ENCODE results near the gene RAB30. TPM values are rescaled to one million over a fixed set of nuclear protein-coding genes. Genes with fewer than 3 reads are reported as not detected.

The RAB30 gene
- total and polyA plus RNA-seq, 9 donors = 6.8 to 30.4 (median 22.7) TPM

DNA sequence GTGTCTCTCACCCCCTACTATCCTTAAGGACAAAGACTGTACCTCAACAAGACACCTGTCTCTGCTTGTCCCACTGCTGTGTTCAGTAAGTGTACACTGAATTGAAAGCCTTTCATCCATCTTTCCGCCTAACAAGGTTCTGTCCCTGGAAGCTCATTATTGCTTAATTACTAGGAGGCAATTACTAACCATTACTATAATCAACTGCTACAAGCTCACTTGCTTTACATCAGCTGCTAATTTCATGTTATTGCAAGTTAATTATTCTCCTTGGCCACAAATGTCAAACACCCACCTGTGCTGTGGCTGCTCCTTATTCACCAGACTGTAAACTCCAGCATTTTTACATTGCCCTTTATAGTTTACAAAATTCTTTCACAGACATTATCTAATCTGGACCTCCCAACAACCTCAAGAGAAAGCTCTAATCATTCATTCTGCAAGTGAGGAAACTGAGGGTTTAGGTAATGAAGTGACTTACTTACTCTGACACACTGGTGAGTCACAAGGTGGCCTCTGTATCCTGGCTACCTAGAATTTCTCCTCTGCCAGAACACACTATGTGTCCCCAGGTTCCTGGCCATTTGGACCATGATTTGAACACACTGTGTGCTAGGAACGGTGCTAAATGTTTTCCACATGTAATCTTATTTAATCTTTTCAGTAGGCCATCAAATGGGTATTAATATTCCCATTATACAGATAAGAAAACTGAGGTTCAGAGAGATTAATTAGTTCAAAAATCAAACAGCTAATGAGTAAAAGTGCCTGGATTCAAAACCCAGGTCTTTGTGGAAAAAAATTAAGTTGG, 66.7 kb downstream of the RAB30 start:
- Histone ChIP-seq H3K4me1 (ENCODE audit: insufficient read depth) (peaks cover 20% of the 10 kb centered on the region), H3K9me3 (no peaks in the 10 kb centered on the region), H3K27me3 (no peaks in the 10 kb centered on the region), H3K27ac (no peak overlapping the region), H3K4me3 (no peak overlapping the region), H3K36me3 (no peaks in the 10 kb centered on the region)
- TF ChIP-seq, protein P1, sequence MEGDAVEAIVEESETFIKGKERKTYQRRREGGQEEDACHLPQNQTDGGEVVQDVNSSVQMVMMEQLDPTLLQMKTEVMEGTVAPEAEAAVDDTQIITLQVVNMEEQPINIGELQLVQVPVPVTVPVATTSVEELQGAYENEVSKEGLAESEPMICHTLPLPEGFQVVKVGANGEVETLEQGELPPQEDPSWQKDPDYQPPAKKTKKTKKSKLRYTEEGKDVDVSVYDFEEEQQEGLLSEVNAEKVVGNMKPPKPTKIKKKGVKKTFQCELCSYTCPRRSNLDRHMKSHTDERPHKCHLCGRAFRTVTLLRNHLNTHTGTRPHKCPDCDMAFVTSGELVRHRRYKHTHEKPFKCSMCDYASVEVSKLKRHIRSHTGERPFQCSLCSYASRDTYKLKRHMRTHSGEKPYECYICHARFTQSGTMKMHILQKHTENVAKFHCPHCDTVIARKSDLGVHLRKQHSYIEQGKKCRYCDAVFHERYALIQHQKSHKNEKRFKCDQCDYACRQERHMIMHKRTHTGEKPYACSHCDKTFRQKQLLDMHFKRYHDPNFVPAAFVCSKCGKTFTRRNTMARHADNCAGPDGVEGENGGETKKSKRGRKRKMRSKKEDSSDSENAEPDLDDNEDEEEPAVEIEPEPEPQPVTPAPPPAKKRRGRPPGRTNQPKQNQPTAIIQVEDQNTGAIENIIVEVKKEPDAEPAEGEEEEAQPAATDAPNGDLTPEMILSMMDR (IDR thresholded peaks at IDR 0.05) = no peak
- TF ChIP-seq POLR2A (IDR thresholded peaks at IDR 0.05) (no peak), EP300 (IDR thresholded peaks at IDR 0.05) (no peak)
- DNase-seq = no peak
- intact Hi-C loops (cut with DNase I) = loop anchor here in 1 of 4 donors (10.0 kb wide), 1 partner anchor 70 kb away; the partner anchor contains the start of gene RAB30
- 97 to 100% (median 99%) methylated on average over 2 of the region's 2 CpGs for WGBS, 3 donors

DNA sequence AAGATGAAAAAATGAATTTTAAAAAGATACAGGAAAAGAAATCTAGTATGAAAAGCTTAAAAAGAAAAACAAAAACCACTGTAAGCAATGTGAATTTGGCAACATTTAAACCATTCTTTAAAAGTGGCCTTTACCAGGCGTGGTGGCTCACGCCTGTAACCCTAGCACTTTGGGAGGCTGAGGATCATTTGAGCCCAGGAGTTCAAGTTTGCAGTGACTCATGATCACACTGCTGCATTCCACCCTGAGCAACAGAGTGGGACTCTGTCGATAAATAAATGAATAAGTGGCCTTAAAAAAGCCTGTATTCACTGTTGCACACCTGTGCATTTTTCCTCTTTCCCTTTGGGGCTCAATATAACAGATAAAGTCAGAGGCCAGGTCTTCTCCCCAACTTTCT, 69.2 kb downstream of the RAB30 start:
- H3K9me3 ChIP-seq = no peaks in the 10 kb centered on the region
- H3K27ac ChIP-seq = no peak overlapping the region
- H3K4me1 ChIP-seq (ENCODE audit: insufficient read depth) = peaks cover 7% of the 10 kb centered on the region
- no peaks in the 10 kb centered on the region for H3K36me3 ChIP-seq
- DNase-seq = no peak
- intact Hi-C loops (cut with DNase I) = loop anchor here in 1 of 4 donors (10.0 kb wide), 1 partner anchor 72 kb away; the partner anchor contains the start of gene RAB30
- WGBS, 3 donors = 94 to 97% (median 95%) methylated on average over 3 of the region's 3 CpGs
- H3K4me3 ChIP-seq = no peak overlapping the region
- TF ChIP-seq POLR2A (IDR thresholded peaks at IDR 0.05) (no peak), EP300 (IDR thresholded peaks at IDR 0.05) (no peak)
- TF ChIP-seq, protein P1 (IDR thresholded peaks at IDR 0.05) = no peak
- H3K27me3 ChIP-seq = no peaks in the 10 kb centered on the region

- intact Hi-C loops (cut with DNase I) = loop anchor here in 1 of 4 donors (10.0 kb wide), 1 partner anchor 73 kb away; the partner anchor contains the start of gene RAB30
Measured at GRCh38 chr11:83002053-83002452, 69.6 kb downstream of the RAB30 start.

DNA sequence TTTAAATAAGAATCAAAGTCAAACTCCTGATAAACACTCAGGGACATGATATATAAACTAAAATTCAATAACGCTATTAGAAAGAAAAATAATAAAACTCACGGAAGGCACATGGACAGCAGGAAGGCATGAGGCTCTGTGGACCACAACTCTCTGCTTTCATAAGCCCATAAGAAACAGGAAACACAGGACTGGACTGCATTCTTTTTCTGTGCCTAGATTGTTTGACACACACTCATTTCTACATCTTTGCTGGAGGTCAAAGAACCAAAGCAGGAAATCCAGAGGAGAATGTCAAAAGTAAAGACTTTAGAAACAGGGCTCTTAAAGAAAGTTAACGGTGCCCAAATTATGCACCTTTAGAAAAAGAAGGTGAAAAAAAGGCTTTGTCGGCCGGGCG, 71.3 kb downstream of the RAB30 start:
- peaks cover 6% of the 10 kb centered on the region for H3K4me1 ChIP-seq (ENCODE audit: insufficient read depth)
- no peaks in the 10 kb centered on the region for H3K9me3 ChIP-seq
- no peak for DNase-seq
- 94 to 95% (median 95%) methylated on average over 6 of the region's 6 CpGs for WGBS, 3 donors
- no peak overlapping the region for H3K4me3 ChIP-seq
- no peaks in the 10 kb centered on the region for H3K36me3 ChIP-seq
- intact Hi-C loops (cut with DNase I) = loop anchor here in 1 of 4 donors (10.0 kb wide), 1 partner anchor 74 kb away; the partner anchor contains the start of gene RAB30
- no peak overlapping the region for H3K27ac ChIP-seq
- TF ChIP-seq, protein P1 (IDR thresholded peaks at IDR 0.05) = no peak
- TF ChIP-seq EP300 (IDR thresholded peaks at IDR 0.05) (no peak), POLR2A (IDR thresholded peaks at IDR 0.05) (no peak)
- no peaks in the 10 kb centered on the region for H3K27me3 ChIP-seq

More at GRCh38 chr11:83002053-83002452, 69.6 kb downstream of the RAB30 start:
- no peak overlapping the region for H3K4me3 ChIP-seq
- TF ChIP-seq EP300 (IDR thresholded peaks at IDR 0.05) (no peak), POLR2A (IDR thresholded peaks at IDR 0.05) (no peak)
- TF ChIP-seq, protein P1 (IDR thresholded peaks at IDR 0.05) = no peak
- no peaks in the 10 kb centered on the region for H3K9me3 ChIP-seq
- H3K27ac ChIP-seq = no peak overlapping the region
- peaks cover 5% of the 10 kb centered on the region for H3K4me1 ChIP-seq (ENCODE audit: insufficient read depth)
- H3K27me3 ChIP-seq = no peaks in the 10 kb centered on the region
- 70 to 82% (median 82%) methylated on average over 3 of the region's 3 CpGs for WGBS, 3 donors
- DNase-seq = no peak
- no peaks in the 10 kb centered on the region for H3K36me3 ChIP-seq
